ENCODE data around the gene ZSCAN22. TPM values are rescaled to one million over a fixed set of nuclear protein-coding genes. Genes with fewer than 3 reads are reported as not detected.

Gene ZSCAN22
- 2.4 to 2.7 TPM (median 2.6 TPM) in 5 replicates for total RNA-seq (2022; extraction: Qiagen RNA extraction)

DNA sequence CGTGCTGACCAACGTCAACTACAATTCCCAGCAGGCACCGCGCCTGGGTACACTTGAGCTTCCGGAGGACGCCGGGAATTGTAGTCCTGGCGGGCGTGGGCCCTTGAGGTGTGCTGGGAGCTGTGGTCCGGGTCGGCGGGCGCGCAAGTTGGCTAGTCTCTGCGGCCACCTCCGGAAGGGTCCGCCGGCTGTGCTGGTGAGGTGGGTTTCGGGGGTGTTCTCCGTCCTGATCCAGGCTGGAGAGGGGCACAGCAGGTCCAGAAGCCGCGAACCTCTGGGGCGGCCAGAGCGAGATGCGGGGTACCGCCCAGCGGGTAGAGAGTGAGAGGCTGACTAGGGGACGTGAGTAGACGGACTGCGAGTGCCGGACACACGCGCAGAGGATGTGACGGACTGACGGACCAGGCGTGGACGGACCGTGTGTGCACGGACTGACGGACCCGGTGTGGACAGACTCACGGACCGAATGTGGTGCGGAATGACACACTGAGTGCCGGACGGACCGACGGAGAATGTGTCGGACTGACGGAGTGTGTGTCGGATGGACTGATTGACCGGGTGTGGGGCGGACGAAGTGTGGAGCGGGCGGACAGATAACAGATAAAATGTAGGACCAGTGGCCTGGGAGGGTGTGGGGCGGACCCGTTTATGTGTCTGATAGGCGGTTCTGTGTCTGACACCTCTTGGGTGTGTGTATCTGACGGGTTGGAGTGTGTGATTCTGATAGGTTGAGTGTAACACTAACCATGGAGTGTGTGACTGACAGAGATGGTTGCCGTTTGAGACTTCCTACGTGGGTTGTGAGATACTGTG is at the start of gene ZSCAN22:
Gene ZSCAN22 (plus strand): TSS at position 81 of the 813 bp plus-strand sequence. CDS start 7,809 bp downstream, outside the sequence.

DNA sequence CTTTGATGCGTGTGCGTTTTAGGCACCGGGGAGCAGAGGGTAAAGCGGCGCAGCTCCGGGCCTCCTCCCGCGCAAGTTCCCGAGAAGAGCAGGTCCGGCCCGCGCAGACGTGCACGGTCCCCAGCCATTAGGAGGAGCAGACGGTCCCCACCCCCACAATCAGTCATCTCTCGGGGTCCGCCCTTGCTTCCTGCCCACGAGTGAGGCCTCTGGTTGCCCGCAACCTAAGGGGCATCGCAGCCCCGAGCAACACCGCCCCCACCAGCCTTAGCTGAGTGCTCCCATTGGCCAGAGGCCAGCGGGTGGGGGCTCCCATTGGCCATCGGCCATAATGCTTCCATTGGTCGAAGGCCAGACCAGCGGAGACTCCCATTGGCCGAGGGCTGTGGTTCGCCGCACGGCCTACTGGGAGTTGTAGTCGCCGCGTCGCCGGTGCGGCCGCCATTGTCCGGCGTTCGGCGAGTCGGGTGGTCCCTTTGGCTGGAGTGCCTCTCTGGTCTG is 48.2 kb upstream of the ZSCAN22 start, which contains the start of gene ZNF8:
Gene ZNF8 (plus strand): TSS at position 415 of the 501 bp plus-strand sequence. CDS start 127 bp downstream, outside the sequence.

GRCh38 chr19:58305065-58305931 is 21.5 kb upstream of the ZSCAN22 start, which contains the start of gene ERVK3-1:
ERVK3-1 (plus strand) TSS chr19:58305377; CDS start chr19:58312169, 6,792 bp downstream.

GRCh38 chr19:58352760-58353671 is 26.2 kb downstream of the ZSCAN22 start, which contains the start of gene A1BG:
A1BG (minus strand) TSS chr19:58353492; CDS start chr19:58353437, 55 bp downstream.

GRCh38 chr19:58362272-58362994 is 35.6 kb downstream of the ZSCAN22 start, which contains the start of gene ZNF497:
ZNF497 (minus strand) TSS chr19:58362751; CDS start chr19:58357635, 5,116 bp downstream.

GRCh38 chr19:58380662-58381459 is 54.1 kb downstream of the ZSCAN22 start, which contains the start of gene ZNF837:
ZNF837 (minus strand) TSS chr19:58381030; CDS start chr19:58369332, 11,698 bp downstream.

GRCh38 chr19:58386576-58387337 is 60.0 kb downstream of the ZSCAN22 start, which contains the start of gene RPS5:
RPS5 (plus strand) TSS chr19:58387269; CDS start chr19:58388138, 869 bp downstream.

Other genes with a start within 250 kb of the ZSCAN22 start
- 1.6 to 4.0 TPM (median 2.9 TPM) in 5 replicates for gene ZSCAN18, start 228.8 kb upstream of the ZSCAN22 start, total RNA-seq (2022; extraction: Qiagen RNA extraction)
- 2.6 to 3.8 TPM (median 3.0 TPM) in 5 replicates for gene ZNF329, start 176.2 kb upstream of the ZSCAN22 start, total RNA-seq (2022; extraction: Qiagen RNA extraction)
- 13.0 to 14.8 TPM (median 14.1 TPM) in 5 replicates for gene ZNF274, start 143.9 kb upstream of the ZSCAN22 start, total RNA-seq (2022; extraction: Qiagen RNA extraction)
- gene ZNF544, start 98.1 kb upstream of the ZSCAN22 start, total RNA-seq (2022; extraction: Qiagen RNA extraction), result 15.5 to 22.6 TPM (median 17.0 TPM) in 5 replicates
- 0.96 to 1.5 TPM (median 0.97 TPM) in 5 replicates for gene ZNF8, start 48.0 kb upstream of the ZSCAN22 start, total RNA-seq (2022; extraction: Qiagen RNA extraction)
- gene ERVK3-1, start 21.6 kb upstream of the ZSCAN22 start, total RNA-seq (2022; extraction: Qiagen RNA extraction), result 88.9 to 110 TPM (median 94.2 TPM) in 5 replicates
- gene A1BG, start 26.5 kb downstream of the ZSCAN22 start, total RNA-seq (2022; extraction: Qiagen RNA extraction), result 9.0 to 15.1 TPM (median 12.4 TPM) in 5 replicates
- gene ZNF497, start 35.8 kb downstream of the ZSCAN22 start, total RNA-seq (2022; extraction: Qiagen RNA extraction), result 0.98 to 1.7 TPM (median 1.5 TPM) in 5 replicates
- 0.92 to 1.6 TPM (median 1.4 TPM) in 5 replicates for gene ZNF837, start 54.0 kb downstream of the ZSCAN22 start, total RNA-seq (2022; extraction: Qiagen RNA extraction)
- gene RPS5, start 60.3 kb downstream of the ZSCAN22 start, total RNA-seq (2022; extraction: Qiagen RNA extraction), result 2,147 to 2,676 TPM (median 2,583 TPM) in 5 replicates
- 0.08 to 0.25 TPM (median 0.17 TPM) in 4 of 5 replicates, not detected in the other for gene RNF225, start 68.7 kb downstream of the ZSCAN22 start, total RNA-seq (2022; extraction: Qiagen RNA extraction)
- gene ZNF584, start 81.7 kb downstream of the ZSCAN22 start, total RNA-seq (2022; extraction: Qiagen RNA extraction), result 17.4 to 20.0 TPM (median 19.2 TPM) in 5 replicates
- gene ZNF132, start 113.2 kb downstream of the ZSCAN22 start, total RNA-seq (2022; extraction: Qiagen RNA extraction), result 0.08 to 0.10 TPM (median 0.09 TPM) in 5 replicates
- 5.8 to 7.5 TPM (median 7.3 TPM) in 5 replicates for gene ZNF324B, start 124.6 kb downstream of the ZSCAN22 start, total RNA-seq (2022; extraction: Qiagen RNA extraction)
- gene ZNF324, start 140.1 kb downstream of the ZSCAN22 start, total RNA-seq (2022; extraction: Qiagen RNA extraction), result 7.8 to 11.4 TPM (median 9.2 TPM) in 5 replicates
- 11.4 to 14.5 TPM (median 14.0 TPM) in 5 replicates for gene ZNF446, start 149.4 kb downstream of the ZSCAN22 start, total RNA-seq (2022; extraction: Qiagen RNA extraction)
- 24.8 to 33.9 TPM (median 31.6 TPM) in 5 replicates for gene SLC27A5, start 185.0 kb downstream of the ZSCAN22 start, total RNA-seq (2022; extraction: Qiagen RNA extraction)
- 13.1 to 20.3 TPM (median 18.7 TPM) in 5 replicates for gene ZBTB45, start 192.8 kb downstream of the ZSCAN22 start, total RNA-seq (2022; extraction: Qiagen RNA extraction)
- gene TRIM28, start 217.1 kb downstream of the ZSCAN22 start, total RNA-seq (2022; extraction: Qiagen RNA extraction), result 665 to 788 TPM (median 684 TPM) in 5 replicates
- 194 to 206 TPM (median 196 TPM) in 5 replicates for gene CHMP2A, start 228.1 kb downstream of the ZSCAN22 start, total RNA-seq (2022; extraction: Qiagen RNA extraction)
- gene UBE2M, start 231.6 kb downstream of the ZSCAN22 start, total RNA-seq (2022; extraction: Qiagen RNA extraction), result 130 to 147 TPM (median 141 TPM) in 5 replicates
- 9.9 to 18.7 TPM (median 16.8 TPM) in 5 replicates for gene MZF1, start 246.3 kb downstream of the ZSCAN22 start, total RNA-seq (2022; extraction: Qiagen RNA extraction)